H1 (cell line): ENCODE data around the gene FLT4.
"Not testable (repeated sequence)": the region's sequence is repeated elsewhere in the genome, so short reads cannot be mapped to it uniquely, and the experiment has no call there.

Experiments used
- CHD2 ChIP-seq: IDR thresholded peaks from 2 replicates; pipeline ENCODE4 v1.6.1; 2012; ENCODE audit warnings: low read length, improper control_type of control experiment
- EGR1 ChIP-seq: IDR thresholded peaks from 2 replicates; pipeline ENCODE4 v1.6.1; 2011; ENCODE audit warnings: low read depth, low read length, borderline replicate concordance
- FOSL1 ChIP-seq: IDR thresholded peaks from 2 replicates; pipeline ENCODE4 v1.6.1; 2011; ENCODE audit warnings: mild to moderate bottlenecking, low read depth, low read length, moderate library complexity; ENCODE audit not compliant: insufficient read depth
- MAX ChIP-seq: IDR thresholded peaks from 2 replicates; pipeline ENCODE4 v1.6.1; 2012; ENCODE audit warnings: inconsistent platforms
- POLR2A ChIP-seq, 2 experiments: IDR thresholded peaks; 1 replicate in 1 of 2; 2 replicates in 1 of 2; pipeline ENCODE4 v1.6.1; 2011; ENCODE audit warnings: low read depth in 2 of 2, low read length in 2 of 2, mild to moderate bottlenecking in 2 of 2; ENCODE audit errors: control extremely low read depth in 1 of 2
- POLR2AphosphoS5 ChIP-seq: IDR thresholded peaks from 2 replicates; pipeline ENCODE4 v1.6.1; 2011; ENCODE audit warnings: low read depth, low read length
- RAD21 ChIP-seq, 2 experiments: IDR thresholded peaks in 1 of 2; conservative IDR thresholded peaks in 1 of 2; 2 replicates each; pipeline ENCODE4 v1.6.1; 2011; ENCODE audit warnings: low read depth in 2 of 2, low read length in 2 of 2, improper control_type of control experiment in 1 of 2, inconsistent platforms in 1 of 2, mild to moderate bottlenecking in 1 of 2, moderate library complexity in 1 of 2
- SP1 ChIP-seq: IDR thresholded peaks from 2 replicates; pipeline ENCODE4 v1.6.1; 2011; ENCODE audit warnings: low read depth, low read length
- TF ChIP-seq, protein P1 (sequence below), 3 experiments: IDR thresholded peaks; 1 replicate in 2 of 3; 2 replicates in 1 of 3; pipeline versions ENCODE4 v1.5.1 to v1.6.1; 2011; ENCODE audit warnings: low read length in 3 of 3, mild to moderate bottlenecking in 3 of 3, inconsistent platforms in 2 of 3, low read depth in 1 of 3, moderate library complexity in 1 of 3; ENCODE audit not compliant: insufficient read depth in 1 of 3; ENCODE audit errors: control extremely low read depth in 1 of 3
- TF ChIP-seq, protein P2 (sequence below): IDR thresholded peaks from 2 replicates; pipeline ENCODE4 v1.6.1; 2011; ENCODE audit warnings: low read length, improper control_type of control experiment

DNA sequence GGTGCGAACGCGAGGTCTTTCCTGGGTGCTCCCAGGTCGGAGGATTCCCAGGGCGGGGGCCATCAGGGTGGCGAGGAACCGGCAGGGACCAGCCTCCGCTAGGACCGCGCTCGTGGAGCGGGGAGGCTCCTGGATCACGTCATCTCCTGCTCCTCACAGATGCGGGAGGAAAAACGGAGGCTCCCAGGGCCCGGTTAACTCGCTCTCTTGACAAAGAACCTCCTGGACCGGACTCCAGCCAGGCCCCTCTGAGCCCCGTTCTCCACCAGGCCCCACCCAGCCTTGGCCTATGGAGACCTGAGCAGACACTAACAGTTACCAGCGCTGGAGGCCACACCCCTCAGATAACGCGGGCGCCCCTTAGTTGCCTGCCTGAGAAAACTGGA lies 24.7 kb upstream of the FLT4 start:
- TF ChIP-seq, protein P1, sequence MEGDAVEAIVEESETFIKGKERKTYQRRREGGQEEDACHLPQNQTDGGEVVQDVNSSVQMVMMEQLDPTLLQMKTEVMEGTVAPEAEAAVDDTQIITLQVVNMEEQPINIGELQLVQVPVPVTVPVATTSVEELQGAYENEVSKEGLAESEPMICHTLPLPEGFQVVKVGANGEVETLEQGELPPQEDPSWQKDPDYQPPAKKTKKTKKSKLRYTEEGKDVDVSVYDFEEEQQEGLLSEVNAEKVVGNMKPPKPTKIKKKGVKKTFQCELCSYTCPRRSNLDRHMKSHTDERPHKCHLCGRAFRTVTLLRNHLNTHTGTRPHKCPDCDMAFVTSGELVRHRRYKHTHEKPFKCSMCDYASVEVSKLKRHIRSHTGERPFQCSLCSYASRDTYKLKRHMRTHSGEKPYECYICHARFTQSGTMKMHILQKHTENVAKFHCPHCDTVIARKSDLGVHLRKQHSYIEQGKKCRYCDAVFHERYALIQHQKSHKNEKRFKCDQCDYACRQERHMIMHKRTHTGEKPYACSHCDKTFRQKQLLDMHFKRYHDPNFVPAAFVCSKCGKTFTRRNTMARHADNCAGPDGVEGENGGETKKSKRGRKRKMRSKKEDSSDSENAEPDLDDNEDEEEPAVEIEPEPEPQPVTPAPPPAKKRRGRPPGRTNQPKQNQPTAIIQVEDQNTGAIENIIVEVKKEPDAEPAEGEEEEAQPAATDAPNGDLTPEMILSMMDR (IDR thresholded peaks at IDR 0.05; ENCODE audit: control extremely low read depth in 1 of 3, insufficient read depth in 1 of 3, low read depth in 1 of 3, low read length in 3 of 3), result not testable (repeated sequence)
- not testable (repeated sequence) for TF ChIP-seq RAD21 (IDR thresholded peaks at IDR 0.05 in 1 of 2, conservative IDR thresholded peaks at IDR 0.05 in 1 of 2; ENCODE audit: low read depth in 2 of 2, low read length in 2 of 2); MAX; POLR2A (IDR thresholded peaks at IDR 0.05; ENCODE audit: control extremely low read depth in 1 of 2, low read depth in 2 of 2, low read length in 2 of 2); EGR1; CHD2; FOSL1; POLR2AphosphoS5; SP1
- TF ChIP-seq, protein P2, sequence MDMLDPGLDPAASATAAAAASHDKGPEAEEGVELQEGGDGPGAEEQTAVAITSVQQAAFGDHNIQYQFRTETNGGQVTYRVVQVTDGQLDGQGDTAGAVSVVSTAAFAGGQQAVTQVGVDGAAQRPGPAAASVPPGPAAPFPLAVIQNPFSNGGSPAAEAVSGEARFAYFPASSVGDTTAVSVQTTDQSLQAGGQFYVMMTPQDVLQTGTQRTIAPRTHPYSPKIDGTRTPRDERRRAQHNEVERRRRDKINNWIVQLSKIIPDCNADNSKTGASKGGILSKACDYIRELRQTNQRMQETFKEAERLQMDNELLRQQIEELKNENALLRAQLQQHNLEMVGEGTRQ, result not testable (repeated sequence)
